Endothelial cell of hepatic sinusoid (primary cell): ENCODE measurements around the gene ZNF319.
"Not testable (repeated sequence)": the region's sequence is repeated elsewhere in the genome, so short reads cannot be mapped to it uniquely, and the experiment has no call there.

ENCODE experiments used
- in situ Hi-C: cut with HindIII; loops from 2 replicates; pipeline ENCODE4 v1.10.0; 2017; ENCODE audit warnings: low sequenced_read_pairs

Gene ZNF319

DNA sequence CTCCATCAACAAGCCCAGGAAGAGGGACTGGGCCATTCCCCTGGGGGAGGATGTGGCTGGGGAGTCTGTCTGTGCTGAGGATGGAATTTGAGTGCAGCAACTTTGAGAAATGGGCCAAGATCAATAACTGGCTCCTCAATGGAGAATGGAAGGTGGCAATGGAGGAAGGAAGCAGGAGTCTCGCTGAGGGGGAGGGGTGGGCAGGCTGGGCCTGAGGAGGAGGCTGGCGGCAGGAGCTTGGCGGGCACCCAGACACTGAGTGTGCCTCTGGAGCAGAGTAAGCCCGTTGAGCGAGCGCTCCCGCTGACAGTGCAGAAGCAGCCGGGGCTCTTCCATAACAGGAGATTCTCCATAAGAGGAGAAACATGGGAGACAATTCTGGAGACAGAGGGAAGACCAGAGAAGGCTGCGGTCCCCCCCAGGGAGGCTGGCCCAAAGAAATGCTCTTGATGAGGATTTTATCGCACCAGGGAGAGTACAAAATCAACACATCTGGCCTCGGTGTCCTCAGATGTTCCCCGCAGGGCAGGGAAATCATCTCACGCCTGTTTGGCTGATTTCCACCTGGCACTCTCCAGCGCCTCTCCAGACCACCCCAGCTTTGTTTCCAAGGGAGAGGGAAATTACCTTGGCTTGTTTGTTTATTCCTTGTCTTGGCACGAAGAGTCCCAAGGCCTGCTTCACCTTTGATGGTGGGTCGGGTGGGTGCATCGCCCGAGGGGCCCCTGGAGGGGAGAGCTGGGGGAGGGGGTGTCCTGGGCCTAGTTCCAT is 22.3 kb upstream of the ZNF319 start:
- in situ Hi-C loops = no loop called here

GRCh38 chr16:58021661-58022551 is 21.4 kb upstream of the ZNF319 start:
- in situ Hi-C loops = no loop called here

- in situ Hi-C loops = no loop called here
Observed at GRCh38 chr16:58020628-58021521, 20.4 kb upstream of the ZNF319 start.

DNA sequence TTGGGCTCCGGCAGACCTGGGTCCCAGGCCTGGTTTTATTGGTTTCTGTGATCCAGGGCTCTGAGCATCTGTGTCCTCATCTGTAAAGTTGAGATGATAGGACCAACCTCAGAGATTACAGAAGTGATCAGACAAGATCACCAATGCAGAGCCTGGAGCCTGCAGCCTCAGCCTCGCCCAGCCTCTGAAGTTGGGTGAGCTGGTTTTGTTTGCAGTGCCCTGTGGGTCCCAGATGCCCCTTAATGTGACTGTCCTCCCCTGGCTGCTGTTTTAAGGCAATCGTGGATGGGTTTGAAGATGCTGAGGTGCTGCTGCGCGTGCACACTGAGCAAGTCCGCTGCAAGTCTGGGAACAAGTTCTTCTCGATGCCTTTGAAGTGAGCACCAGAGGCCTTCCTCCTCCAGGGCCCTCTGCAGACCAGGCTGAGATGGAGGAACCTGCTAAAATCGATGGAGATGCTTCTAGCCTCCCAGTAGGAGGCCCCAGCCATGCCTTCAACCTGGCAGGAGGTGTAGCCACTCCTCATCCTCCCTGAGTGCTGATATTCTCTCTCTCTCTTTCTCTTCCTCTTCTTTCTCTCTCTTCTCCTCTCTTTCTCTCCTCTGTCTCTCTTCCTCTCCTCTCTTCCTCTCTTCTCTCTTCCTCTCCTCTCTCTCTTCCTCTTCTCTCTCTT is 19.5 kb upstream of the ZNF319 start:
- in situ Hi-C loops = loop anchor here (5.0 kb wide), 1 partner anchor 97 kb away; no protein-coding TSS in a partner anchor

DNA sequence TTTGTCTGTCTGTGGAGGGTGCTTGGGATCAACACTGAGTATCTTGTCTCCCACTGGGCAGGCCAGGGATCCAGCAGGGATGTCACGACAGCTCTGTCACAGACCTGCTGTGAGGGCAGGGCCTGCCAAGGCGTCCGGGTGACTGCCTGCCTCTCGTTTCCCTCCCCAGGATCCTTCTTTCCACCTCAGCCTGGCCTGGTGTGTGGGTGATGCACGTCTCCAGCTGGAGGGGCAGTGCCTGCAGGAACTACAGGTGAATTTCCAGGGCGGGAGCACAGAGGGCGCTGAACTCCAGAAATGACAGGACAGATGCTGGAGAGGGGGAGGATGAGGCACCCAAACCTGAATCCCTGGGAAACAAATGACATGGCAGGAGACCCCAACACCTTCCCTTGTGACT is 18.3 kb upstream of the ZNF319 start:
- in situ Hi-C loops = loop anchor here (5.0 kb wide), 1 partner anchor 98 kb away; no protein-coding TSS in a partner anchor

DNA sequence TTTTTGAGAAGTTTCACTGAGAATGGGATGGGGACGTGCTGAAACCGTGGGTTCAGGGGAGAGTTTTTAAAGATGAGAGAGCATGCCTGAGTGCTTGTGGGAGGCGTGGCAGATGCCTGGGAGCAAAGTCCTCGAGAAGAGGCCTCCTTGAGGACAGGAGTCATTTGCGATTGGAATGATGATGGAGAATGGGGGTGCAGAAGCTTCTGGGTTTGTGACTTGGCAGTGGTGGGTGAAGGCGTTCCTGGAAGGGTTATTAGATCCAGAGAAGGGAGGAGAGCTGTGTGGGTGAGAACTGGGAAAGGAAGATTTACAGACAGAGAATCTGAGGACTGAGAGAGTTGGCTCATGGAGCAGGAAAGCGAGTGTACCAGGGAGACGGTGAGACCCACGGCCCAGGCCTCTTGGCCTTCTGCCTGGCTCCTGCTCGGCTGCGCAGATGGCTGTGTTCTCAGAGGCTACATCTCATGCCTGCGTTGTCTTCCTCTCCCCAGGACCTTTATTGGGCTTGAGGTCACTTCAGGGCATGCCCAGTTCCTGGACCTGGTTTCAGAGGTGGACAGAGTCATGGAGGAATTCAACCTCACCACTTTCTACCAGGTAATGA is 16.5 kb upstream of the ZNF319 start:
- in situ Hi-C loops = loop anchor here (5.0 kb wide), 1 partner anchor 100 kb away; no protein-coding TSS in a partner anchor

DNA sequence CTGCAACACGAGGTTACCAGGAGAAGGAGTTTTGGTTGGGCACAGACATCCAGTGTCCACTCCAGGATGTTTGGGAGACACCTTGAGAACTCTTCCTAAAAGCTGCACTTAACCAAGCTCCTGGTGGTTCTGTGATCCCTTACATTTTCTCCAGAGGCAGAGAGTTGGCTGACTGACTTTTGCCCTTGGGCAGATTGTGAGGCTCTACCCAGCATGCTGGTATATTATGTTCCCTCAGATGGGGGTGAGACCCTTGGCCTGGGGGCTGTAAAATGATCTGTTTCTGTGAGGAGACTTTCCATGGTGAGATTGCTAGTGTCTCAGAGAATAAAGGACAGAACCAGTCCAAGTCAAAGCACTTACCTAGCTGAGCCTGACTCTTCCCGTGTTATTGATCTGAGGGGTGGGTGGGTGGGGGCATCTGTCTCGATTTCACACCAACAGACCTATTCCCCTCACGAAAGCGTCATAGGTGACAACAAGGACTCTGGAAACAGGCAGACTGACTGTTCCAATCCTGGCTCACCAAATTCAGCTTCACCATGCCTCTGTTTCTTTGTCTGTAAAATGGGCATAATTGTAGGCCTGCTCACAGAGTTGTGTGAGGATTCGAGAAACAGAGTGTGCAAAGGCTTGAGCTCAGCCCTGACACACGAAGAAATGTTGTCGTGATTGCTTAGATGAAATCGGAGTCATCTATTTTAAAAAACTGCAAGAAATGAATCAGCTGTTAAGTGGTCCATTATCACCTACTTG is 12.9 kb upstream of the ZNF319 start:
- in situ Hi-C loops = no loop called here

DNA sequence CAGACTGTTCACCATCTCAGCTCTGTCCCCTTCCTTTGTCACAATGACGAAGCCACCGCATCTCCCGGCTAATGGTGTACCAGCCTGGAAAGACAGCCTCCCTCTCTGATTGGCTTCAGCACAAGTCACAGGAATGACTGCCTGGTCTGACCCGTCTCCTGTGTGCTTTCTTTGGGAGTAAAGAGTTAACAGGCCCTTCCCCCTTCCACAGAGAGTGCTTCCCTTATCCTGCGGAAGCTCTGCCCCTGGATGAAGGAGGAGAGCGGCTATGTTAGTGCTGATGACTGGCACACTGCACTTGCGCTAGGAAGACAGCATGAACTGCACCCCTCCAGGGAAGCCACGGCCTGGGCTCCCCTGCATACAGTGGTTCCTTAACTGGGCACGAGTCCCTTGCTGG is 12.0 kb upstream of the ZNF319 start:
- in situ Hi-C loops = no loop called here

DNA sequence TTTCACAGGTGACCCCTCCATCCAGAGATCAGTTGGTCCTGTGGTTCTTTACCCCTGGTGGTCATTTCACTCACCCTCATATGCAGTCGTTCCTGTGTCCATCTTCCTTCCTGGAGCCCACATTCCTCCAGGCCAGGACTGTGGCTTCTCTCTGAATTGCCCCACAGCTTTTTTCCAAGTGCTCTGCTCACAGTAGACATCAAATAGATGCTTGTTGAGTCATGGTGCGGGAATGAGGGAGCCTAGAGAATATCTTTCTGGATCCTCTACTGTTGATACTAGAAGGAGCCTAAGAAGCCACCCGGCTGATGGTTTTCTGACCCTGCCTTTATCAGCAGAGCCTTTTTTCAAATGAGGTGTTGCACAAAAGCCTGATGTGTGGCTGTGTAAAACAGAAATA is 11.2 kb upstream of the ZNF319 start:
- in situ Hi-C loops = no loop called here

DNA sequence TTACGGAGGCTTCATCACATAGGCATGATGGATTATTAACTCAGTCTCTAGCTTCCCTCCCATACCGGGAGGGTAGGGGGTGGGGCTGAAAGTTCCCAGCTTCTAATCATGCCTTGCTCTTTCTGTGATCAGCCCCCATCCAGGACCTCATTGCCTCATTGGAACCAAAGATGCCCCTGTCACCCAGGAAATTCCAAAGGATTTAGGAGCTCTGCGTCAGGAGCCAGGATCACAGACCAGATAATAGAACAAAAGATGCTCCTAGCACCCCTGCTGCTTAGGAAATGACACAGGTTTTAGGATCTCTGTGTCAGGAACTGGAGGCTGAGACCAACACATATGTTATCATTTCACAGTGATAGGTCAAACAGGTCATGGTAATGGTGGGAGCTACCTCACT is 10.4 kb upstream of the ZNF319 start:
- in situ Hi-C loops = no loop called here

DNA sequence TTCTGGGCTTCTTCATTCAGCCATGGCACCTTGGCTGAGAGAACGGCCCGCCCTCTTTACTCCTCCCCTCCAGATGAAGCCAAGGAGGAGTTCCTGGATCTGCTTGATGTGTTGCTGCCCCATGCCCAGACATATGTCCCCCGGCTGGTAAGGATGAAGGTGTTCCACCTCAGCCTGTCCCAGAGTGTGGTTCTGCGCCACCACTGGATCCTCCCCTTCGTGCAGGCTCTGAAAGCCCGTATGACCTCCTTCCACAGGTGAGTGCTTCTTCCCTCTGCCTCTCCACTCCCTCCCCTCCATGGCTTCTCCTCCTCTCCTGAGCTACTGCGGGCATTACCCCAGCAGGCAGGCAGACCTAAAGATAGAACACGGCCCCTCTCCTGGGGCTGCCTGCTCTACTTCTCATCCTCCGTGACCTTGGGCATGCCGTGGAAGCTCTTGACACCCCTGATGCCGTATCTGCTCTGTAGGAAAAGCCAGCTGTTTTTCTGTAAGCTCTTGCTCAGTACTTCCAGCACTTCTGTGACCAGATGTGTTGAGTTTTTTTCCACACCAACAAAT is 9.5 kb upstream of the ZNF319 start:
- in situ Hi-C loops = no loop called here

GRCh38 chr16:58004736-58005135 is 4.3 kb upstream of the ZNF319 start:
- in situ Hi-C loops = not testable (repeated sequence)

DNA sequence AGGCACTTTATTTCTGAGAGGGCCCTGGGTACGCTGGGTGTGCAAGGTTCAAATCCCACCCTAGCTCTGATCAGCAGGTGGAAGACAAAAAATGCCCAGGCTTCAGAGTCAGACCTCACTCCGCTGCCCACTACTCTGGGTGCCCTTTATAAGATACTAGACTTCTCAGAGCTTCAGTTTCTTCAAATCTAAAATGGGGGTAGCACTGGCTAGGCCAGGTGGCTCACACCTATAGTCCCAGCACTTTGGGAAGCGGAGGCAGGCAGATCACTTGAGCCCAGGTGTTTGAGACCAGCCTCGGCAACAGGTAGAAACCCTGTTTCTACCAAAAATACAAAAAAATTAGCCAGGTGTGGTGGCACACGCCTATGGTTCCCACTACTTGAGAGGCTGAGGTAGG is 2.5 kb upstream of the ZNF319 start:
- in situ Hi-C loops = no loop called here

GRCh38 chr16:58002416-58002800 is 1.9 kb upstream of the ZNF319 start:
- in situ Hi-C loops = no loop called here

GRCh38 chr16:58001781-58002415 is 1.4 kb upstream of the ZNF319 start:
- in situ Hi-C loops = no loop called here

- in situ Hi-C loops = no loop called here
Observed at GRCh38 chr16:58000706-58001676, 519 bp upstream of the ZNF319 start, which contains the start of gene USB1. Gene USB1, plus strand, starts transcription at chr16:58001407. Its CDS starts 77 bp downstream, at chr16:58001484.

GRCh38 chr16:57999366-57999970 is 1.0 kb downstream of the ZNF319 start:
- in situ Hi-C loops = no loop called here
